Kidney (tissue), 14 donors: ENCODE results near the gene TRIO. TPM values are rescaled to one million over a fixed set of nuclear protein-coding genes. Genes with fewer than 3 reads are reported as not detected.
A peak's percentile ranks its signal among the peaks of the same experiment; 100 is the strongest.

Experiments
- DNase-seq, 5 donors: peaks; one replicate each; pipeline ENCODE4 v3.0.0-alpha.2; 2013 to 2020
- FAIRE-seq: peaks from 2 replicates; lab custom pipeline; 2012; peaks lifted over from hg19 to GRCh38; lab: Jason Lieb, UNC
- H3K27ac ChIP-seq, 2 donors: one replicate each; pipeline ENCODE4 v1.7.0; 2013; ENCODE audit warnings: low read depth in 2 of 2, low read length in 2 of 2, inconsistent platforms in 1 of 2
- H3K27me3 ChIP-seq: one replicate; pipeline ENCODE4 v1.7.1; 2013; ENCODE audit warnings: low read length, inconsistent platforms; ENCODE audit not compliant: control insufficient read depth, insufficient read depth
- H3K36me3 ChIP-seq, 3 donors: one replicate each; pipeline versions ENCODE4 v1.7.0 to v1.7.1; 2013; ENCODE audit warnings: low read length in 3 of 3, control low read depth in 1 of 3, inconsistent platforms in 1 of 3; ENCODE audit not compliant: insufficient read depth in 3 of 3, control insufficient read depth in 2 of 3
- H3K4me1 ChIP-seq, 3 donors: one replicate each; pipeline versions ENCODE4 v1.7.0 to v1.7.1; 2013; ENCODE audit warnings: low read length in 3 of 3, inconsistent platforms in 1 of 3, low read depth in 1 of 3; ENCODE audit not compliant: control insufficient read depth in 2 of 3, insufficient read depth in 2 of 3
- H3K4me3 ChIP-seq, 3 donors: one replicate each; pipeline versions ENCODE4 v1.7.0 to v1.8.1; 2013; ENCODE audit warnings: low read length in 3 of 3, control low read depth in 1 of 3, inconsistent platforms in 1 of 3
- H3K9ac ChIP-seq, 3 donors: one replicate each; pipeline versions ENCODE4 v1.7.0 to v1.7.1; 2013; ENCODE audit warnings: low read length in 3 of 3, control low read depth in 1 of 3, inconsistent platforms in 1 of 3
- H3K9me3 ChIP-seq, 3 donors: one replicate each; pipeline versions ENCODE4 v1.7.0 to v1.7.1; 2013; ENCODE audit warnings: low read length in 3 of 3, control low read depth in 1 of 3, inconsistent platforms in 1 of 3; ENCODE audit not compliant: control insufficient read depth in 2 of 3, insufficient read depth in 1 of 3
- CTCF ChIP-seq: IDR thresholded peaks from 3 replicates; pipeline ENCODE4 v1.5.1; 2012; ENCODE audit warnings: mild to moderate bottlenecking, moderate library complexity, borderline replicate concordance; ENCODE audit not compliant: insufficient read depth; ENCODE audit errors: extremely low read depth
- intact Hi-C: fragments of 100-400 bp; cut with DNase I; formaldehyde crosslinking; loops from one replicate; pipeline ENCODE4 v1.11.1; 2022
- polyA plus RNA-seq: library from polyadenylated mRNA; stranded (reverse); fragments of 350-450 nt; fragmentation: Illumina TruSeq; extraction: RNeasy Lipid Tissue Mini Kit (QIAGEN cat#74804); gene quantifications from one replicate; pipeline ENCODE4 v1.2.3, GENCODE V29; 2014; ENCODE audit warnings: low read depth, low replicate concordance; ENCODE audit not compliant: insufficient read depth
- total RNA-seq: library from RNA; stranded (reverse); fragmentation: NEBNext Ultra II Directional; extraction: Animal tissue kit (Norgen Biotek cat#: 25700); gene quantifications from one replicate; pipeline ENCODE4 v1.2.1, GENCODE V29; 2021
- donor health status: control.
- donor health status: control.
- donor health status: control.
- donor health status: control.
- donor health status: control.
- donor health status: DM: yes; HTN: yes; CAD: no.
- donor health status: Normal renal cell carcinoma (clear cell type).

Gene TRIO
- total and polyA plus RNA-seq, 2 donors from 2014 or later = 9.5 to 149 TPM

- no peak for DNase-seq
- FAIRE-seq = no peak
- H3K27ac ChIP-seq = no peak overlapping the region
- peak overlapping the region in 1 of 3 donors; percentile 48 for H3K9ac ChIP-seq
- intact Hi-C loops = no loop called here
- H3K36me3 ChIP-seq = no peaks in the 10 kb centered on the region
- no peaks in the 10 kb centered on the region for H3K9me3 ChIP-seq
- H3K27me3 ChIP-seq = no peaks in the 10 kb centered on the region
- H3K4me1 ChIP-seq = peaks cover 0 to 3% (median 0%) of the 10 kb centered on the region in 3 donors
- no peak overlapping the region for H3K4me3 ChIP-seq
- no peak for TF ChIP-seq CTCF
Observed at GRCh38 chr5:14109041-14109747, 33.9 kb upstream of the TRIO start.

GRCh38 chr5:14109771-14110170 is 33.4 kb upstream of the TRIO start:
- H3K27ac ChIP-seq = no peak overlapping the region
- no peak for FAIRE-seq
- no peak for TF ChIP-seq CTCF

GRCh38 chr5:14110196-14110595 is 32.9 kb upstream of the TRIO start:
- FAIRE-seq (no peak), DNase-seq (no peak)
- no peak for TF ChIP-seq CTCF
- Histone ChIP-seq H3K27ac (no peak overlapping the region), H3K36me3 (no peaks in the 10 kb centered on the region), H3K9me3 (no peaks in the 10 kb centered on the region), H3K9ac (no peak overlapping the region), H3K4me3 (no peak overlapping the region), H3K27me3 (no peaks in the 10 kb centered on the region), H3K4me1 (peaks cover 0 to 3% (median 0%) of the 10 kb centered on the region in 3 donors)
- intact Hi-C loops = loop anchor here (10.0 kb wide), 1 partner anchor 155 kb away; no protein-coding TSS in a partner anchor

More at GRCh38 chr5:14109771-14110170, 33.4 kb upstream of the TRIO start:
- no peak overlapping the region for H3K4me3 ChIP-seq
- no peaks in the 10 kb centered on the region for H3K27me3 ChIP-seq
- no peaks in the 10 kb centered on the region for H3K9me3 ChIP-seq
- H3K9ac ChIP-seq = no peak overlapping the region
- intact Hi-C loops = loop anchor here (10.0 kb wide), 1 partner anchor 155 kb away; no protein-coding TSS in a partner anchor
- peaks cover 0 to 3% (median 0%) of the 10 kb centered on the region in 3 donors for H3K4me1 ChIP-seq
- H3K36me3 ChIP-seq = no peaks in the 10 kb centered on the region
- DNase-seq = no peak
